ENCODE measurements around the gene IRF2. TPM values are rescaled to one million over a fixed set of nuclear protein-coding genes. Genes with fewer than 3 reads are reported as not detected.

Gene IRF2
- total RNA-seq, 2 donors from 2014 or later: 35.3 to 68.0 TPM

- peaks cover 2% of the 10 kb centered on the region for H3K36me3 ChIP-seq
- H3K9me3 ChIP-seq: no peaks in the 10 kb centered on the region
- no peak overlapping the region for H3K4me3 ChIP-seq
- no peak overlapping the region for H3K27ac ChIP-seq
- DNase-seq (ENCODE audit: low spot score): no peak
- no peaks in the 10 kb centered on the region for H3K27me3 ChIP-seq (replicated peaks; ENCODE audit: insufficient read depth)
- no peak for ATAC-seq (ENCODE audit: insufficient number of reproducible peaks, low FRiP score, low read depth)
- TF ChIP-seq, protein P1, sequence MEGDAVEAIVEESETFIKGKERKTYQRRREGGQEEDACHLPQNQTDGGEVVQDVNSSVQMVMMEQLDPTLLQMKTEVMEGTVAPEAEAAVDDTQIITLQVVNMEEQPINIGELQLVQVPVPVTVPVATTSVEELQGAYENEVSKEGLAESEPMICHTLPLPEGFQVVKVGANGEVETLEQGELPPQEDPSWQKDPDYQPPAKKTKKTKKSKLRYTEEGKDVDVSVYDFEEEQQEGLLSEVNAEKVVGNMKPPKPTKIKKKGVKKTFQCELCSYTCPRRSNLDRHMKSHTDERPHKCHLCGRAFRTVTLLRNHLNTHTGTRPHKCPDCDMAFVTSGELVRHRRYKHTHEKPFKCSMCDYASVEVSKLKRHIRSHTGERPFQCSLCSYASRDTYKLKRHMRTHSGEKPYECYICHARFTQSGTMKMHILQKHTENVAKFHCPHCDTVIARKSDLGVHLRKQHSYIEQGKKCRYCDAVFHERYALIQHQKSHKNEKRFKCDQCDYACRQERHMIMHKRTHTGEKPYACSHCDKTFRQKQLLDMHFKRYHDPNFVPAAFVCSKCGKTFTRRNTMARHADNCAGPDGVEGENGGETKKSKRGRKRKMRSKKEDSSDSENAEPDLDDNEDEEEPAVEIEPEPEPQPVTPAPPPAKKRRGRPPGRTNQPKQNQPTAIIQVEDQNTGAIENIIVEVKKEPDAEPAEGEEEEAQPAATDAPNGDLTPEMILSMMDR (IDR thresholded peaks at IDR 0.05): no peak
- H3K4me1 ChIP-seq (ENCODE audit: control insufficient read depth in 1 of 2, low read depth in 2 of 2): peaks cover 6 to 12% of the 10 kb centered on the region in 2 donors
Observed at GRCh38 chr4:184423003-184423686, 51.2 kb downstream of the IRF2 start.

GRCh38 chr4:184422378-184422777 is 52.0 kb downstream of the IRF2 start:
- Histone ChIP-seq H3K4me3 (no peak overlapping the region), H3K27me3 (replicated peaks; ENCODE audit: insufficient read depth) (no peaks in the 10 kb centered on the region), H3K36me3 (peaks cover 9% of the 10 kb centered on the region), H3K4me1 (ENCODE audit: control insufficient read depth in 1 of 2, low read depth in 2 of 2) (peaks cover 5 to 12% of the 10 kb centered on the region in 2 donors), H3K27ac (no peak overlapping the region), H3K9me3 (no peaks in the 10 kb centered on the region)
- DNase-seq (ENCODE audit: low spot score) (no peak), ATAC-seq (ENCODE audit: insufficient number of reproducible peaks, low FRiP score, low read depth) (no peak)
- TF ChIP-seq, protein P1 (IDR thresholded peaks at IDR 0.05): no peak

- no peak overlapping the region for H3K4me3 ChIP-seq
Observed at GRCh38 chr4:184421533-184422155, 52.7 kb downstream of the IRF2 start.

DNA sequence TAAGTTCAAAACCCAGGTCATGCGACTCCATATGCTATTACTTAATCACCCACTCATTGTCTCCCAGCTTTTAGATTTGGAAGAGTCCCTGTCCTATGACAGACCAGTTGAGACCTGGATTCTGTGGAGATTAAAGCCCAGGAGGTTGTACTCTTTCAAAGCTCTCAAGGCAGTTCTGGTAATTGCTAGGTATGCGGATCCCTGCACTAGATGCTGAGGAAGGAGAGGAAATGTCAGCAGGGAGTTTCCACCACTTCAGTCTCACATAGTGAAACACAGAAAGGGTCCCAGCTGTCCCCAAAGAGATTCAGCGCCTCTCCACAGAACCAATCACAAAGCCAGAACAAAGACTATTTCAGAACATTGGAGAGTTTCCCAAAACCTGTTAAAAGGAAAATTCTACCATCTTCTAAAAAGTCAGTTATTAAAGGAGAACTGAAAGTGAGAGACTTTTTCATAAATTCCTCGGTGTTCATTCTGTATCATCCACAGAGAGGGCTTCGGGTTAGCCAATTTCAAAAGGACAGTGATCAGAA is 53.4 kb downstream of the IRF2 start:
- TF ChIP-seq, protein P1 (IDR thresholded peaks at IDR 0.05): no peak
- Histone ChIP-seq H3K27ac (no peak overlapping the region), H3K9me3 (no peaks in the 10 kb centered on the region), H3K36me3 (peaks cover 11% of the 10 kb centered on the region), H3K4me1 (ENCODE audit: control insufficient read depth in 1 of 2, low read depth in 2 of 2) (peaks cover 8 to 10% of the 10 kb centered on the region in 2 donors), H3K4me3 (no peak overlapping the region), H3K27me3 (replicated peaks; ENCODE audit: insufficient read depth) (no peaks in the 10 kb centered on the region)
- DNase-seq (ENCODE audit: low spot score) (no peak), ATAC-seq (ENCODE audit: insufficient number of reproducible peaks, low FRiP score, low read depth) (no peak)

More at GRCh38 chr4:184421533-184422155, 52.7 kb downstream of the IRF2 start:
- Histone ChIP-seq H3K27ac (no peak overlapping the region), H3K36me3 (peaks cover 11% of the 10 kb centered on the region), H3K4me1 (ENCODE audit: control insufficient read depth in 1 of 2, low read depth in 2 of 2) (peaks cover 7 to 10% of the 10 kb centered on the region in 2 donors), H3K27me3 (replicated peaks; ENCODE audit: insufficient read depth) (no peaks in the 10 kb centered on the region), H3K9me3 (no peaks in the 10 kb centered on the region)
- no peak for ATAC-seq (ENCODE audit: insufficient number of reproducible peaks, low FRiP score, low read depth)
- DNase-seq (ENCODE audit: low spot score): no peak
- TF ChIP-seq, protein P1 (IDR thresholded peaks at IDR 0.05): no peak

DNA sequence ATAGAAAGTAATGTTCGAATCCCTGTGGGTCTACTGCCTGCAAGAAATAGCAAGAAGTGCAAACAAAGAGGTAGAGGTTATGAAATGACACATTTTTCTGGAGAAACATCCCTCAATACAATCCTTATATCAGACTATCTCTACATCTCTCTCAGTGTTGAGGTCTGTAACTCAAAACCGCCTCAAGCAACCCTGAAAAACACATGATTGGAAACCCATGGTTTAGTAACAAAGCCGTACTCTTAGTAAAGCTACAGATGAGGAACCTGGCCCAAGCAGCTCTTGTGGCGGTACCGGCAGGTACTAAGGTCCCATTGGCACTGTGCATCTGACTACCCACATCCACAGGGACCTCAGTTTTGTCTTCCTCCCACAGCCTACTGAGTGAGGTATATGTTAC is 53.9 kb downstream of the IRF2 start:
- no peaks in the 10 kb centered on the region for H3K9me3 ChIP-seq
- no peaks in the 10 kb centered on the region for H3K27me3 ChIP-seq (replicated peaks; ENCODE audit: insufficient read depth)
- no peak overlapping the region for H3K27ac ChIP-seq
- H3K4me1 ChIP-seq (ENCODE audit: control insufficient read depth in 1 of 2, low read depth in 2 of 2): peaks cover 8 to 10% of the 10 kb centered on the region in 2 donors
- TF ChIP-seq, protein P1 (IDR thresholded peaks at IDR 0.05): no peak
- H3K4me3 ChIP-seq: no peak overlapping the region
- peaks cover 15% of the 10 kb centered on the region for H3K36me3 ChIP-seq
- DNase-seq (ENCODE audit: low spot score): no peak
- ATAC-seq (ENCODE audit: insufficient number of reproducible peaks, low FRiP score, low read depth): no peak
